Tibial artery (tissue), 4 donors: ENCODE measurements around the gene SPNS2.

Experiments used
- DNase-seq, 2 donors: peaks; one replicate each; pipeline ENCODE4 v3.0.0-alpha.2; 2019
- H3K27ac ChIP-seq, 2 donors: fragments of 200-600 bp; sonication (generic) in 1 of 2; 1 replicate in 1 of 2; 2 replicates in 1 of 2; pipeline ENCODE4 v1.5.1; 2018 to 2019; ENCODE audit warnings: mild to moderate bottlenecking in 1 of 2
- H3K27me3 ChIP-seq, 2 donors: fragments of 200-600 bp; sonication (generic) in 1 of 2; one replicate each; pipeline versions ENCODE4 v1.5.1 to v1.6.0; 2016 to 2019
- H3K36me3 ChIP-seq, 3 donors: fragments of 200-600 bp; sonication (generic) in 2 of 3; one replicate each; pipeline ENCODE4 v1.5.1; 2016 to 2019; ENCODE audit warnings: mild to moderate bottlenecking in 2 of 3
- H3K4me1 ChIP-seq, 4 donors: fragments of 200-600 bp; sonication (generic) in 2 of 4; 1 replicate in 3 of 4; 2 replicates in 1 of 4; pipeline ENCODE4 v1.5.1; 2016 to 2019
- H3K4me3 ChIP-seq, 2 donors: fragments of 200-600 bp; sonication (generic) in 1 of 2; 1 replicate in 1 of 2; 2 replicates in 1 of 2; pipeline ENCODE4 v1.5.1; 2018 to 2019; ENCODE audit warnings: mild to moderate bottlenecking in 2 of 2
- H3K9me3 ChIP-seq, 3 donors: fragments of 200-600 bp; sonication (generic) in 1 of 3; one replicate each; pipeline ENCODE4 v1.5.1; 2016 to 2019
- CTCF ChIP-seq, 2 experiments: fragments of 200-600 bp in 1 of 2; fragments of 450-650 bp in 1 of 2; IDR thresholded peaks; one replicate each; pipeline ENCODE4 v1.5.1; 2017 to 2019; ENCODE audit warnings: antibody characterized with exemption in 2 of 2, mild to moderate bottlenecking in 1 of 2, moderate library complexity in 1 of 2
- intact Hi-C: fragments of 100-400 bp; cut with DNase I; formaldehyde crosslinking; loops from one replicate; pipeline ENCODE4 v1.15.0; 2023; ENCODE audit warnings: low total_unique reads

SPNS2 gene

GRCh38 chr17:4585638-4585994 lies 86.9 kb downstream of the SPNS2 start:
- H3K27ac ChIP-seq: no peak overlapping the region
- peaks cover 0 to 60% of the 10 kb centered on the region in 2 donors for H3K27me3 ChIP-seq
- H3K36me3 ChIP-seq: no peaks in the 10 kb centered on the region
- peaks cover 0 to 16% (median 14%) of the 10 kb centered on the region in 4 donors for H3K4me1 ChIP-seq
- intact Hi-C loops: no loop called here
- no peak for TF ChIP-seq CTCF (IDR thresholded peaks at IDR 0.05)
- no peak overlapping the region for H3K4me3 ChIP-seq
- no peak for DNase-seq
- no peaks in the 10 kb centered on the region for H3K9me3 ChIP-seq

- intact Hi-C loops: no loop called here
- Histone ChIP-seq H3K4me1 (peaks cover 0 to 16% (median 14%) of the 10 kb centered on the region in 4 donors), H3K27ac (no peak overlapping the region), H3K9me3 (no peaks in the 10 kb centered on the region), H3K4me3 (no peak overlapping the region), H3K36me3 (no peaks in the 10 kb centered on the region), H3K27me3 (peaks cover 0 to 62% of the 10 kb centered on the region in 2 donors)
- no peak for TF ChIP-seq CTCF (IDR thresholded peaks at IDR 0.05)
- no peak for DNase-seq
These were observed 87.4 kb downstream of the SPNS2 start for GRCh38 chr17:4586043-4586442.

- H3K4me3 ChIP-seq: no peak overlapping the region
- H3K27me3 ChIP-seq: peaks cover 0 to 58% of the 10 kb centered on the region in 2 donors
- no peak overlapping the region for H3K27ac ChIP-seq
- no peak for DNase-seq
- intact Hi-C loops: no loop called here
- no peaks in the 10 kb centered on the region for H3K36me3 ChIP-seq
- no peaks in the 10 kb centered on the region for H3K9me3 ChIP-seq
- H3K4me1 ChIP-seq: peaks cover 0 to 16% (median 14%) of the 10 kb centered on the region in 4 donors
- TF ChIP-seq CTCF (IDR thresholded peaks at IDR 0.05): no peak
These were observed 88.5 kb downstream of the SPNS2 start for GRCh38 chr17:4587195-4587594.

GRCh38 chr17:4587803-4588202 lies 89.1 kb downstream of the SPNS2 start:
- peaks cover 0 to 56% of the 10 kb centered on the region in 2 donors for H3K27me3 ChIP-seq
- no peaks in the 10 kb centered on the region for H3K9me3 ChIP-seq
- H3K4me1 ChIP-seq: peaks cover 0 to 16% (median 14%) of the 10 kb centered on the region in 4 donors
- no peaks in the 10 kb centered on the region for H3K36me3 ChIP-seq
- TF ChIP-seq CTCF (IDR thresholded peaks at IDR 0.05): no peak
- no peak for DNase-seq
- intact Hi-C loops: no loop called here
- no peak overlapping the region for H3K4me3 ChIP-seq
- H3K27ac ChIP-seq: no peak overlapping the region

- Histone ChIP-seq H3K27ac (no peak overlapping the region), H3K4me1 (peaks cover 0 to 16% (median 14%) of the 10 kb centered on the region in 4 donors), H3K9me3 (no peaks in the 10 kb centered on the region), H3K36me3 (no peaks in the 10 kb centered on the region), H3K4me3 (no peak overlapping the region), H3K27me3 (peaks cover 0 to 50% of the 10 kb centered on the region in 2 donors)
- TF ChIP-seq CTCF (IDR thresholded peaks at IDR 0.05): no peak
- DNase-seq: no peak
- intact Hi-C loops: no loop called here
These were observed 89.7 kb downstream of the SPNS2 start for GRCh38 chr17:4588391-4588790.
